Measurements from ENCODE around the gene HPCAL1. TPM values are rescaled to one million over a fixed set of nuclear protein-coding genes. Genes with fewer than 3 reads are reported as not detected.
A peak's percentile ranks its signal among the peaks of the same experiment; 100 is the strongest.

Gene HPCAL1
- total RNA-seq, 1 donor from 2014 or later: 110 TPM

DNA sequence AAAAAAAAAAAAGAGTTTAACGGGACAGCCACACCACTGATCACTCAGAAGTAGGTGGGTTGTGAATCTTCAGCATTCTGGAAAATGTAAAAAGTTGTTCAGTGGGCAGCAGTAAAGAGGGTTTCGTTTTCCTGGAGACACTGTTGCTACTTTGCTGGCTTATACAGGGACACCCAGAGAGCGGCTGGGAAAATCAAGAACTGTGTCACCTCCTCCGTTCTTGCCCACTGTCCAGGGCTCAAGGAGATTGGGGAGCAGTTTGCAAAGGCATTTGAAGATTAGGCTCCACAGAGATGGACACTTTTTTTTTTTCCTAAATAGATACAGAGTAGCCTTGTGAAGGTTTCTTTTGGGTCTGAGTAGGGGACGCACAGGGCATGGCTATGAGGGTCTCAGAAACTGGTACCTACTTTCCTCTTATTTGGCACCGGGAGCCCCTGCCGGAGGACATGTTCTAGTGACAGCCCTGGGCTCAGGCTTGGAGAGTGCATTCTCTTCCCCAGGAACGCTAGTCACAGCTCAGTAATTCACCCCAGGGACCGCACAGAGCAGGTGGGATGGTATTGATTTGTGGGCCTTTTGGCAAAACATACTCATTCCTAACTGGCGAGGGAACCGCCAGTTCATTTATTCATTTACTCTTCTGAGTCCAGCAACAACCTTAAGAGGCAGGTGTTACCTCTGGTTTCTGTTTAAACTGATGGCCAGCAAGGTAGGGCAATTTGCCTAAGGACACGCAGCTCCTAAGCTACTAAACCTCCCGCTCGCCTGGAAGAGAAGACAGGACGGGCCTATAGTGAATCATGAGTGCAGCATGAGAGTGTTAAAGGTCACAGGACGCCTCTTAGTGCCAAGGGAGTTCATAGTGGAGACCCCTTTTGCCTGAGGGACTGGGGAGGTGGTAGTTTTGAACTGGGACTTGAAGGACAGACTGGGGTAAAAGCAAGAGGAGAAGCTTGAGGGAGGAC lies 53.1 kb downstream of the HPCAL1 start:
- intact Hi-C loops (cut with micrococcal nuclease): no loop called here
- Mint-ChIP-seq H3K4me1 (ENCODE audit: low read depth) (peaks cover 17% of the 10 kb centered on the region), H3K4me3 (ENCODE audit: low read depth) (no peak overlapping the region), H3K27ac (peak overlapping the region; percentile 35), H3K27me3 (ENCODE audit: low read depth) (no peaks in the 10 kb centered on the region), H3K36me3 (ENCODE audit: low read depth) (peaks cover 21% of the 10 kb centered on the region), H3K9me3 (no peaks in the 10 kb centered on the region)
- DNase-seq (ENCODE audit: low spot score): no peak

GRCh38 chr2:10356439-10356811 lies 53.7 kb downstream of the HPCAL1 start:
- DNase-seq (ENCODE audit: low spot score): no peak
- Mint-ChIP-seq H3K9me3 (no peaks in the 10 kb centered on the region), H3K36me3 (ENCODE audit: low read depth) (peaks cover 16% of the 10 kb centered on the region), H3K27ac (no peak overlapping the region), H3K27me3 (ENCODE audit: low read depth) (no peaks in the 10 kb centered on the region), H3K4me3 (ENCODE audit: low read depth) (no peak overlapping the region), H3K4me1 (ENCODE audit: low read depth) (peaks cover 13% of the 10 kb centered on the region)
- intact Hi-C loops (cut with micrococcal nuclease): no loop called here

DNA sequence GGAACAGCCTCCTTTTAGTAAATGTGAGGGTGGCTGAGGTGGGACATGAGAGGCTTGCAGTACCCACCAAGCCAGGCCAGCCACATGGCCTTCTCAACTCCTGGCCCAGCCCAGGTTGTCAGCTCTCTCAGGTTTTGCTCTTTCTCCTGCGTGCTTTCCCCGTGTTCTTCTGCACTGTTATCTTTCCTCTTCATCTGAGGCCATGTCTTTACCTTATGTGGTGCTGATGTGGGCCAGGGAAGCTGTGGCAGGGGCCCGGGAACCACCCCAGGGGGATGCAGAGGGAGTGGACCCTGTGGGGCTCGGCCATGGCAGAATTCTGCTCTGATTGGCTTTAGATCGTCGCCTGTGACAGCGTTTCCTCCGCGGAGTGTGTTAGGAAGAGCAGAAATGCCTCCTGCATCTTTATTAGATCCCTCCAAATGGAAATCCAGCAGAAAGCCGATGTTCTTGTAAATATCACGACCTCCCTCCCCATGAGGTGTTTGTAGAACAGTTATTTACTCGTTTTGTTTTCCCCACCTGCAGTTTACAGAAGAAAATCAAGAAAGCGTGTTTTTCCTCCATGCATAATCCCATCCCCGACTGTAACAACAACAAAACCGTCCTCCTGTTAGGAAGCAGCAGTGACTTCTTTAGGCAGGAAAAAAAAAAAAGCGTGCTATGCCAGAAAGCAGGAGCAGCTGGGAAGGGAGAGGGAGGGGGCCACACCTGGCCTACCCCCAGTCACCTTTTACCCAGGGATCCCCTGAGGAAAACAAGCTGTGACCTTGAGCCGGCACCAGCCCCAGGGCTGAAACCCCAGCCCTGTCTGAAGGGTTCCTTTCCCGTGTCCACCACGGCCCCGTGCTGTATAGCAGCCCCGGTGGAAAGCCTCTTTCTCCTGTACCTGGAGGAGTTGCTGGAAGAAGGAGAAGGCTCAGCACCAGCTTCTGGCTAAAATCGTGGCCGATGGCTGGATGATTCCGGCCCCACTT lies 54.8 kb downstream of the HPCAL1 start:
- intact Hi-C loops (cut with micrococcal nuclease): no loop called here
- DNase-seq (ENCODE audit: low spot score): no peak
- peaks cover 13% of the 10 kb centered on the region for H3K4me1 Mint-ChIP-seq (ENCODE audit: low read depth)
- no peak overlapping the region for H3K4me3 Mint-ChIP-seq (ENCODE audit: low read depth)
- no peaks in the 10 kb centered on the region for H3K27me3 Mint-ChIP-seq (ENCODE audit: low read depth)
- H3K9me3 Mint-ChIP-seq: no peaks in the 10 kb centered on the region
- H3K27ac Mint-ChIP-seq: no peak overlapping the region
- peaks cover 16% of the 10 kb centered on the region for H3K36me3 Mint-ChIP-seq (ENCODE audit: low read depth)

DNA sequence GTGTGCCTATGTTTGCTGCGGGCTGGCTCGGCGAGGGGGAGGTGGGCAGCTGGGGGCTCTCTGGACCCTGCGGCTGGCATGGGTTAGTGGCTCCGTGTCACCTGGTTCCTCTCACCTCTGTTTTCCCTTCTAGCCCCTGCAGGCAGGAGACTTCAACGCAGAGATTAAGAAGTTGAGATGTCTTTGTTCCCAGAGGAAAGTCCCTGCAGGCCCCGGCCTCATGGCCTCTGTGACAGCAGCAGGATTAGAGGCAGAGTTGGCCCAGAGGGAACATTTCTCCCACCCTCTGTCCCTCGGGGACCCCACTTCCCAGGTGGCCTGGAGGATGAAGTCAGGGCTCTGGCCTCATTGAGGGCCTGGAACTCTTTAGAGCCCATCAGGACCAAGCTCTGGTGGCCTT lies 56.5 kb downstream of the HPCAL1 start:
- no peaks in the 10 kb centered on the region for H3K27me3 Mint-ChIP-seq (ENCODE audit: low read depth)
- H3K9me3 Mint-ChIP-seq: no peaks in the 10 kb centered on the region
- intact Hi-C loops (cut with micrococcal nuclease): no loop called here
- peaks cover 13% of the 10 kb centered on the region for H3K36me3 Mint-ChIP-seq (ENCODE audit: low read depth)
- no peak overlapping the region for H3K27ac Mint-ChIP-seq
- no peak overlapping the region for H3K4me3 Mint-ChIP-seq (ENCODE audit: low read depth)
- peaks cover 10% of the 10 kb centered on the region for H3K4me1 Mint-ChIP-seq (ENCODE audit: low read depth)
- no peak for DNase-seq (ENCODE audit: low spot score)

GRCh38 chr2:10359731-10360329 lies 57.1 kb downstream of the HPCAL1 start:
- intact Hi-C loops (cut with micrococcal nuclease): no loop called here
- H3K27ac Mint-ChIP-seq: no peak overlapping the region
- peaks cover 10% of the 10 kb centered on the region for H3K4me1 Mint-ChIP-seq (ENCODE audit: low read depth)
- H3K36me3 Mint-ChIP-seq (ENCODE audit: low read depth): peaks cover 10% of the 10 kb centered on the region
- DNase-seq (ENCODE audit: low spot score): no peak
- H3K9me3 Mint-ChIP-seq: no peaks in the 10 kb centered on the region
- H3K27me3 Mint-ChIP-seq (ENCODE audit: low read depth): no peaks in the 10 kb centered on the region
- no peak overlapping the region for H3K4me3 Mint-ChIP-seq (ENCODE audit: low read depth)

GRCh38 chr2:10360460-10360849 lies 57.8 kb downstream of the HPCAL1 start:
- H3K27ac Mint-ChIP-seq: peak overlapping the region; percentile 39
- H3K4me1 Mint-ChIP-seq (ENCODE audit: low read depth): peaks cover 10% of the 10 kb centered on the region
- no peaks in the 10 kb centered on the region for H3K9me3 Mint-ChIP-seq
- intact Hi-C loops (cut with micrococcal nuclease): no loop called here
- no peak for DNase-seq (ENCODE audit: low spot score)
- peaks cover 8% of the 10 kb centered on the region for H3K36me3 Mint-ChIP-seq (ENCODE audit: low read depth)
- no peaks in the 10 kb centered on the region for H3K27me3 Mint-ChIP-seq (ENCODE audit: low read depth)
- H3K4me3 Mint-ChIP-seq (ENCODE audit: low read depth): no peak overlapping the region

GRCh38 chr2:10360850-10361588 lies 58.3 kb downstream of the HPCAL1 start:
- Mint-ChIP-seq H3K36me3 (ENCODE audit: low read depth) (peaks cover 8% of the 10 kb centered on the region), H3K27me3 (ENCODE audit: low read depth) (no peaks in the 10 kb centered on the region), H3K27ac (peak overlapping the region; percentile 39), H3K4me3 (ENCODE audit: low read depth) (no peak overlapping the region), H3K4me1 (ENCODE audit: low read depth) (peaks cover 6% of the 10 kb centered on the region), H3K9me3 (no peaks in the 10 kb centered on the region)
- no peak for DNase-seq (ENCODE audit: low spot score)
- intact Hi-C loops (cut with micrococcal nuclease): no loop called here

- intact Hi-C loops (cut with micrococcal nuclease): no loop called here
- H3K27ac Mint-ChIP-seq: no peak overlapping the region
These were observed 59.6 kb downstream of the HPCAL1 start for GRCh38 chr2:10362096-10362897.

DNA sequence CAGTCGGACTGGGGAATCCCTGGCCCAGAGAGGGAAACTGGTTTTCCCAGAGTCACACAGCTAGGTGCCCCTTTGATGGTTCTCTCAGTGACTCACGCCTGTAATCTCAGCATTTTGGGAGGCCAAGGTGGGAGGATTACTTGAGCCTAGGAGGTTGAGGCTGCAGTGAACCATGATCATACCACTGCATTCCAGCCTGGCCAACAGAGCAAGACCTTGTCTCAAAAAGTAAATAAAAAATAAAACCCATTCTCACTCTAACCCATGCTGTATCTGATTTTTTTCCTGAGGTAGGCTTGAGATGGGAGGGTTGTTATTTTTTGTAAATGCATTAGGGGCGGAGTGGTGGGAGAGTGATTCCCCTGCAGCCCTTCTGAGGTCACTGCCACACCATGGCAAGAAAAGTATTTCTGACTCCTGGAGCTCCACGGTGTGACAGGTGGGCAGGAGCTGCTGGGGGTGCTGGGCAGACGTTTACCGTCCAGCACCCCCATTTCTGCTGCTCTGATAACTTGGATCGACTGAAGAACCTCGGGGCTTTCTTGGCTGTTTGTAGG lies 60.3 kb downstream of the HPCAL1 start:
- Mint-ChIP-seq H3K27ac (no peak overlapping the region), H3K36me3 (ENCODE audit: low read depth) (peaks cover 8% of the 10 kb centered on the region), H3K4me1 (ENCODE audit: low read depth) (peaks cover 4% of the 10 kb centered on the region), H3K4me3 (ENCODE audit: low read depth) (no peak overlapping the region), H3K27me3 (ENCODE audit: low read depth) (no peaks in the 10 kb centered on the region), H3K9me3 (no peaks in the 10 kb centered on the region)
- no peak for DNase-seq (ENCODE audit: low spot score)
- intact Hi-C loops (cut with micrococcal nuclease): no loop called here

More at GRCh38 chr2:10362096-10362897, 59.6 kb downstream of the HPCAL1 start:
- no peak overlapping the region for H3K4me3 Mint-ChIP-seq (ENCODE audit: low read depth)
- H3K9me3 Mint-ChIP-seq: no peaks in the 10 kb centered on the region
- H3K4me1 Mint-ChIP-seq (ENCODE audit: low read depth): peaks cover 4% of the 10 kb centered on the region
- no peak for DNase-seq (ENCODE audit: low spot score)
- peaks cover 8% of the 10 kb centered on the region for H3K36me3 Mint-ChIP-seq (ENCODE audit: low read depth)
- no peaks in the 10 kb centered on the region for H3K27me3 Mint-ChIP-seq (ENCODE audit: low read depth)

GRCh38 chr2:10363861-10364610 lies 61.3 kb downstream of the HPCAL1 start:
- Mint-ChIP-seq H3K4me3 (ENCODE audit: low read depth) (no peak overlapping the region), H3K9me3 (no peaks in the 10 kb centered on the region), H3K27me3 (ENCODE audit: low read depth) (no peaks in the 10 kb centered on the region), H3K27ac (no peak overlapping the region), H3K4me1 (ENCODE audit: low read depth) (peaks cover 4% of the 10 kb centered on the region), H3K36me3 (ENCODE audit: low read depth) (peaks cover 8% of the 10 kb centered on the region)
- no peak for DNase-seq (ENCODE audit: low spot score)
- intact Hi-C loops (cut with micrococcal nuclease): no loop called here

DNA sequence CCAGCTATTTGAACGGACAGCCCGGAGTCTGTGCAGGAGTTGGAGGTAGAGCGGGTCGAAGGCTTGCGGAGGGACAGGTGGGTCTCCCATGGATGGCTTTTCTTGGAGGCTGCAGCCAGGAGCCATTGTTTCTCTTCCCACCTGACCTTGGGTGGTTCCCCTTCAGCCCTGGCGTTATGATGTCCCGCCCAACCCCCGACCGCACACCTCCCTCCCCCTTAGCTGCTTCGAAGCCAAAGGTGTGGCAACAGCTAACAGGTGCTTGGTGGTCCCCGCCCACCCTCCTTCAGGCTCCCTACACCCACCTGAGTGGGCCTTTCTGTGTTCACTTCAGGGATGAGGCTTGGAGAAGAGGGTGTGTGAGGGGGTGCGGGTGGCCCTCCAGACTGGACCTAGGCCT lies 62.7 kb downstream of the HPCAL1 start:
- DNase-seq (ENCODE audit: low spot score): no peak
- Mint-ChIP-seq H3K27ac (no peak overlapping the region), H3K36me3 (ENCODE audit: low read depth) (peaks cover 4% of the 10 kb centered on the region), H3K27me3 (ENCODE audit: low read depth) (no peaks in the 10 kb centered on the region), H3K4me1 (ENCODE audit: low read depth) (peaks cover 4% of the 10 kb centered on the region), H3K9me3 (no peaks in the 10 kb centered on the region), H3K4me3 (ENCODE audit: low read depth) (no peak overlapping the region)
- intact Hi-C loops (cut with micrococcal nuclease): no loop called here
